GM20000 (cell line): ENCODE measurements around the gene HOXC12.

Source experiments
- DNase-seq: peaks from one replicate; pipeline ENCODE4 v3.0.0; 2012; ENCODE audit warnings: low spot score
- TF ChIP-seq, protein P1 (sequence below): IDR thresholded peaks from 2 replicates; pipeline ENCODE4 v1.5.1; 2012; ENCODE audit warnings: mild to moderate bottlenecking, control low read depth; ENCODE audit errors: extremely low read depth, missing control alignments

HOXC12 gene

DNA sequence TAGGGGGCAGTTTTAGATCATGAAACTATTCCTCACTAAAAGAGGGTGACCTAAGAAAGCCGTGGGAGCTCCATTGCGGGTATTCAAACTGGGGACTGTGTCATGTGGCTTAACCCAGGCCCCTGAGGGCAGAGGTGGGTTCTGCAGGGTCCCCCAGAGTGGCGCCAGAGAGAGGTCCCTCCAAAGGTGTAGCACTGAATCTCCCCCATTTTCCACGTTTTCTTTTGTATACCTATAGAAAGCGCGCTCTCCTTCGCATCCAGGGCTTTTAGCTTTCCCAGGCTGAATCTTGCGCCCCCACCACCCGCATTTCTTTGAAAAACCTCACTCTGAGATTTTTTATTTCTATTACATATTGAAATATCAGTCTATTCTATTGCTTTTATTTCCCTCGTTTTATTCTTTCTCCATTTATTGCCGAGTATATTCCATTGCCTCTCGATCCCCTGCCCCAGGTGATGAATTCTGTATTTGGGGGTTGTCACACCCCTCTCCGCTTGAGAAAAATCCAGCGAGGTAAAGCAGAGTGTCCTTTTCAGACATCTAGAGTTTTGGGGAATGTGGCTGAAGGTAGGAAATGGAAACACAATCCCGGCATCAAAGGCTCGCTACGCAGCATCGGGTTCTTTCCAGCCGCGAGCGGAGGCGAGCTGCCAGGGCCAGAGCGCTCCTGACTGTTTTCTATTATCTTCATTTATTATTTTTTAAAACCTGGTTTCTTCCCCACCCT is 16.9 kb upstream of the HOXC12 start:
- DNase-seq, result no peak

DNA sequence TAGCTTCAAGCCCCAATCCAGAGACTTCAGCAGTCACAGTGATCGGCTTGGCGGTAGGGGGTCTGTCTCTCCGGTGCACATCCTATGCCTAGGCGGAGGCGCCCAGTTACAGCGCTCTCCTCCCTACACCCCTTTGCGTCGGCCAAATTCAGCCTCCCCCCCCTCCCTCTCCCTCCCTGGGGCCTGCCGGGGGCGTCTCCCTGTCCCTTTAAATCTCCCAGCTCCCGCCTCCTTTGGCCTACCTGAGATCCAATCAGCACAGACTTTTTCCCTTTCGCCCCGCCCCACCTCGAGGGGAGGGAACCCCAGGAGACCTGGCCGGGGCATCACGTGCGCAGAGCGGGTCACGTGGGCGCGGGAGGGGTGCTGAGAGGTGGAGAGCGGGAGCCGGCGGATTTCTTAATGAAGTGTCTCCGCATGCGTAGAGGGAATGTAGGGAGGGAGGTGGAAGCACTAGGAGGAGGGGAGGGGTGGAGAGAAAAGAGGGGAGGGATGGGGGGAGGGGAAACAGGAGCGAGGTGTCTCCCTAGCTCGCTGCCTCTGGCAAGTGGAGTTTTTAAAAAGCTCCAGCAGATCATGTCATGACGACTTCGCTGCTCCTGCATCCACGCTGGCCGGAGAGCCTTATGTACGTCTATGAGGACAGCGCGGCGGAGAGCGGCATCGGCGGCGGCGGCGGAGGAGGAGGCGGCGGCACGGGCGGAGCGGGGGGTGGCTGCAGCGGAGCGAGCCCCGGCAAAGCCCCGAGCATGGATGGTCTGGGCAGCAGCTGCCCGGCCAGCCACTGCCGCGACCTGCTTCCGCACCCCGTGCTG is 16.2 kb upstream of the HOXC12 start, which contains the start of gene HOXC13:
Gene HOXC13 (plus strand): TSS at position 506 of the 815 bp plus-strand sequence. CDS start 76 bp downstream, at position 582.
- DNase-seq, result peak; percentile 68
- TF ChIP-seq, protein P1, sequence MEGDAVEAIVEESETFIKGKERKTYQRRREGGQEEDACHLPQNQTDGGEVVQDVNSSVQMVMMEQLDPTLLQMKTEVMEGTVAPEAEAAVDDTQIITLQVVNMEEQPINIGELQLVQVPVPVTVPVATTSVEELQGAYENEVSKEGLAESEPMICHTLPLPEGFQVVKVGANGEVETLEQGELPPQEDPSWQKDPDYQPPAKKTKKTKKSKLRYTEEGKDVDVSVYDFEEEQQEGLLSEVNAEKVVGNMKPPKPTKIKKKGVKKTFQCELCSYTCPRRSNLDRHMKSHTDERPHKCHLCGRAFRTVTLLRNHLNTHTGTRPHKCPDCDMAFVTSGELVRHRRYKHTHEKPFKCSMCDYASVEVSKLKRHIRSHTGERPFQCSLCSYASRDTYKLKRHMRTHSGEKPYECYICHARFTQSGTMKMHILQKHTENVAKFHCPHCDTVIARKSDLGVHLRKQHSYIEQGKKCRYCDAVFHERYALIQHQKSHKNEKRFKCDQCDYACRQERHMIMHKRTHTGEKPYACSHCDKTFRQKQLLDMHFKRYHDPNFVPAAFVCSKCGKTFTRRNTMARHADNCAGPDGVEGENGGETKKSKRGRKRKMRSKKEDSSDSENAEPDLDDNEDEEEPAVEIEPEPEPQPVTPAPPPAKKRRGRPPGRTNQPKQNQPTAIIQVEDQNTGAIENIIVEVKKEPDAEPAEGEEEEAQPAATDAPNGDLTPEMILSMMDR, result no peak

More for the DNA sequence above, 16.9 kb upstream of the HOXC12 start:
- TF ChIP-seq, protein P1, result no peak

DNA sequence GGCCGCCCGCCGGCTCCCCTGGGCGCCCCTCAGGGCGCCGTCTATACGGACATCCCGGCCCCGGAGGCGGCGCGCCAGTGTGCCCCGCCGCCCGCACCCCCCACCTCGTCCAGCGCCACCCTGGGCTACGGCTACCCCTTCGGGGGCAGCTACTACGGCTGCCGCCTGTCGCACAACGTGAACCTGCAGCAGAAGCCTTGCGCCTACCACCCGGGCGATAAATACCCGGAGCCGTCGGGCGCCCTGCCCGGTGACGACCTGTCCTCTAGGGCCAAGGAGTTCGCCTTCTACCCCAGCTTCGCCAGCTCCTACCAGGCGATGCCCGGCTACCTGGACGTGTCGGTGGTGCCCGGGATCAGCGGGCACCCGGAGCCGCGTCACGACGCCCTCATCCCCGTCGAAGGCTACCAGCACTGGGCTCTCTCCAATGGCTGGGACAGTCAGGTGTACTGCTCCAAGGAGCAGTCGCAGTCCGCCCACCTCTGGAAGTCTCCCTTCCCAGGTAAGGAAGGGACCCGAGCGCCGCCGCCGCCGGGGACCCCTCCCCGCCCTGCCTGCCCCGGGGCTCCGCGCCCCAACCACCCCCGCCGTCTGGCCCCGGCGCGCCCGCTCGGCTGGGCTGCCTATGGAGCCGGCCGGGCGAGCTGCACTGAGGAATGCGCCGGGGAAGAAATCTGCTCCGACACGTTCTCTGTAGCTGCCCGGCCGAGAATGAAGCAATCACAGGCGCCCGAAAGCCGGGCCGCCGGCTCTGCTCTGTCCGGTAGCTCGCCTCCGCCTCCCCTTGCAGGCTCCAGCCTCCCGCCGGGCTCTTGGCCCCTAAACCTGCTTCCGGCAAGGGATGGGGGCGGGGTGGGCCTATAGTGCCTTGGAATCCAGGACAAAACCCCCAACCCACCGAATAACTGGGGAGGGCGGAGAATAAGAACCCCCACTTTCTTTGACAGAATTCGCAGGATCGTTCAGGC is 15.3 kb upstream of the HOXC12 start:
- no peak for DNase-seq
- TF ChIP-seq, protein P1, result no peak

DNA sequence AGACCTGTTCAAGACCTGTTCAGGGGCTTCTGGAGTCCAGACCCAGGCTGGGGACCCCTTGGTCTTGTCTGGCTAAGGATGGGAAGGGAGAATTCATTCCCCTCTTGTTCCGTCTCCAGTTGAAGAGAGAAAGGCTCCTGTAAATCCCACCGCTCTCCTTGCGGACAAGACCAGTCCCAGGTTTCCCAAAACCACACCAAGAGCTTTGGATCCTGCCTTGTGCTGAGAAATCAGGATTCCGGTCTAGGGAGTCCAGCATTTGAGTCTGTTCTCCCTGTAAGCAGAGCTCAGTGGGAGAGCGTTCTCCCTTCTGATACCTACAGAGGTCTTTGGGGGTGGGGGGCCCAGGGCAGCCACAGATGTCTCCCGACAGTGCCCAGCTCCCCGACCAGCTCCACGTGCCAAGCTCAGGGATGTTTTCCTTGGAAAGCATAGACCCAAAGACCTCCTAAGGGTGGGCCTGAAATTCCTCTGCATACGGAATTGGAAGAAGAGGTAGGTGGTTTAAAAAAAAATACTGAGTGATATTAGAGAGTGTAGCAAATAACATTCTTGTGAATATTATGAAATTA is 14.2 kb upstream of the HOXC12 start:
- TF ChIP-seq, protein P1, result no peak
- no peak for DNase-seq

DNA sequence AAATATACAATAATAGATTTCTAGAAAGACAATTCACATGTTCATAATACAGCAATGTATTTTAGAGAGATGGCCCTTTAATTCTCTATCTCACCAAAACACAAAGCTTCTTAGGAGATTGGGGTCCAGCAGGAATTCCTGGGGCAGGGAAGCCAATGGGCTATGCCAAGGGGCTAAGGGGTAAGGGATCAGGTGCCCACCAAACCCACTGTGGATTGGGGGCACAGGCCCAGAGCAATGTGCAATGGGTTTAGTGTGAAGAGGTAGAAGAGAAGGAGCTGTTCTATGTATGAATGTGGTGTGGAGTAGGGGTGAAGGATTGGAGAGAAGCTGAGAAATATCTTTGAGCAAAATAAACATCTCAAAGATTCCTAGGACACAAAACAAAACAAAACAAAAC is 13.5 kb upstream of the HOXC12 start:
- TF ChIP-seq, protein P1, result no peak

DNA sequence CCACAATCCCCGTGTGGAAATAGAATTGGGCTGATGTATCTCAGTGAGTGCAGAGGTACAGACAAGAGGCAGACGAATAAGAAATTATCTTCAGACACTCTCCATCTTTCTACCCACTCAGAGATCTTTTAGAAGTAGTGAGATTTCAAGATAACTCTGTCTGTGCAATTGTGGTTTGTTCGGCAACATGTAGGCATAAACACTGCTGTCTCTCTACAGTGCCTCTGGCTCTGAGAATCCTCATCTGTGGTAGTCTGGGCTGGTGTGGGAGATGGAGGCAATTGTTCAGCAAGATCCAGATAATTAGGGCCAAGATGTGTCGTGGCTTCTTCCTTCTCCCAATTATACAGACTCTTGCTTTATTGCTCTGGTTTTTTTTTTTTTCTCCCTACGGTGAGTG is 13.0 kb upstream of the HOXC12 start:
- TF ChIP-seq, protein P1, result no peak
- DNase-seq, result no peak

More for the DNA sequence above, 13.5 kb upstream of the HOXC12 start:
- DNase-seq, result no peak
